Measurements from ENCODE around the gene ATP1B2.
"Not testable (repeated sequence)": the region's sequence is repeated elsewhere in the genome, so short reads cannot be mapped to it uniquely, and the experiment has no call there.

ATP1B2 gene

DNA sequence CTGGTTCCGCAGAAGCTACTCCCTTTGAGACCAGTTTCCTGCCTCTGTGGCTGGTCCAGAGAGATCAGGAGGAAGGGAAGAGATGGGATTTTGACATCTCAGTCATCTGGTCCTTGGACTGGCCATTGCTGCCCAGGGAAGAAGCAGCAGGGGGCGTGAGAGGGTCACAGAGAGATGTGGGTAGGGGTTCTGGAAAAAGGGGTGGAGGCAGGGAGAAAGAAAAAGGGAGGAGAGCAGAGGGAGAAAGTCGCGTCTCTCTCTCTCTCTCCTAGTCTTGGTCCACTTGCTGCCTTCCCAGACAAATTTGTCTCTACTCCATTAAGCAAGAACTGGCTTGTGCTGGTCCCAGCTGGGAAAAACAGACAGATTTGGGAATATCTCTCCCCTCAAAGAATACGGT lies 16.3 kb upstream of the ATP1B2 start:
- DNase-seq (ENCODE audit: low read depth in 2 of 2): no peak

- DNase-seq (ENCODE audit: low read depth in 2 of 2): no peak
Measured at GRCh38 chr17:7636163-7636562, 14.6 kb upstream of the ATP1B2 start.

DNA sequence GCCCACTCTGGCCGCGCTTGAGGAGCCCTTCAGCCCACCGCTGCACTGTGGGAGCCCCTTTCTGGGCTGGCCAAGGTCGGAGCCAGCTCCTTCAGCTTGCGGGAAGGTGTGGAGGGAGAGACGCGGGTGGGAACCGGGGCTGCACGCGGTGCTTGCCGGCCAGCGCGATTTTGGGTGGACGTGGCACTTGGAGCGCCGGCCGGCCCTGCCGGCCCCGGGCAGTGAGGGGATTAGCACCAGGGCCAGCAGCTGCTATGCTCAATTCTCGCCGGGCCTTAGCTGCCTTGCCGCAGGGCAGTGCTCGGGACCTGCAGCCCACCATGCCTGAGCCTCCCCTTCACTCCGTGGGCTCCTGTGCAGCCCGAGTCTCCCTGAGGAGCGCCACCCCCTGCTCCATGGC lies 9.9 kb upstream of the ATP1B2 start:
- no peak for DNase-seq (ENCODE audit: low read depth in 2 of 2)

DNA sequence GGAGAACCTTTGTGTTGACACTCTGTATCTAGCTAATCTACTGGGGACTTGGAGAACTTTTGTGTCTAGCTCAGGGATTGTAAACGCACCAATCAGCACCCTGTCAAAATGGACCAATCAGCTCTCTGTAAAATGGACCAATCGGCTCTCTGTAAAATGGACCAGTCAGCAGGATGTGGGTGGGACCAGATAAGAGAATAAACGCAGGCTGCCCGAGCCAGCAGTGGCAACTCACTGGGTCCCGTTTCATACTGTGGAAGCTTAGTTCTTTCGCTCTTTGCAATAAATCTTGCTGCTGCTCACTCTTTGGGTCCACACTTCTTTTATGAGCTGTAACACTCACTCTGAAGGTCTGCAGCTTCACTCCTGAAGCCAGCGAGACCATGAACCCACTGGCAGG lies 9.1 kb upstream of the ATP1B2 start:
- not testable (repeated sequence) for DNase-seq (ENCODE audit: low read depth in 2 of 2)

DNA sequence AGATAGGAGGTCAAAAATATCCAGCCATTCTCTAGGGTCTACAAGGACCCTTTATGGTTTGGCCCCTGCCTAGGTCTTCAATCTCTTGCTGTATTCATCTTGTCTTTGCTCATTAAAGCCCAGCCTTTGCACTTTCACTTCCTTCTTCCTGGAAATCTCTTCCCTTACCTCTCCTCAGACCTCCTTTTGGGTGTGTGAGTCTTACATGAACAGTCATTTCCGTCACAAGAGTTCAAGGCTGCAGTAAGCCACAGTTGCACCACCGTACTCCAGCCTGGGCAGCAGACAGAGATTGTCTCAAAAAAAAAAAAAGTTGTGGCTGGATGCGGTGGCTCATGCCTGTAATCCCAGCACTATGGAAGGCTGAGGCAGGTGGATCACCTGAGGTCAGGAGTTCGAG lies 6.0 kb upstream of the ATP1B2 start:
- no peak for DNase-seq (ENCODE audit: low read depth in 2 of 2)

DNA sequence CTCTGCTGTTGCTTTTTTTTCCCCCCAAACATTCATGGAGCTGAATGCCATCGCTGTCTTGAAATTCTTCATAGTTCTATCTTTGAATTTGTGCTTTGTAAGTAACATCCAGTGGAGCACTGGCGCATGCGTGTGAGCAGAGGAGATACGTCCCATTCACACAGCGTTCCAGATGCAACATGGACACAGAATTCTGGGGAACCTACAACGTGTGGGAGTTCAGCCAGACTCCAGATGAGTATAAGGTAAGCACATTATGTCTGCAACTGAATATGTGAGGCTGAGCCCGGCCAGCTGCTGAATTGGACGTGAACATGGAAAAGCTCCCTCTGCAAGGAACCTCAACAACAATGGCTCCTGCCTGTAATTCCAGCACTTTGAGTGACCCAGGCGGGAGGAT lies 4.3 kb upstream of the ATP1B2 start:
- no peak for DNase-seq (ENCODE audit: low read depth in 2 of 2)

GRCh38 chr17:7647018-7647417 lies 3.7 kb upstream of the ATP1B2 start:
- DNase-seq (ENCODE audit: low read depth in 2 of 2): no peak

GRCh38 chr17:7651097-7651664 lies 455 bp downstream of the ATP1B2 start:
- no peak for DNase-seq (ENCODE audit: low read depth in 2 of 2)

GRCh38 chr17:7651665-7652387 lies 1.1 kb downstream of the ATP1B2 start:
- DNase-seq (ENCODE audit: low read depth in 2 of 2): no peak

DNA sequence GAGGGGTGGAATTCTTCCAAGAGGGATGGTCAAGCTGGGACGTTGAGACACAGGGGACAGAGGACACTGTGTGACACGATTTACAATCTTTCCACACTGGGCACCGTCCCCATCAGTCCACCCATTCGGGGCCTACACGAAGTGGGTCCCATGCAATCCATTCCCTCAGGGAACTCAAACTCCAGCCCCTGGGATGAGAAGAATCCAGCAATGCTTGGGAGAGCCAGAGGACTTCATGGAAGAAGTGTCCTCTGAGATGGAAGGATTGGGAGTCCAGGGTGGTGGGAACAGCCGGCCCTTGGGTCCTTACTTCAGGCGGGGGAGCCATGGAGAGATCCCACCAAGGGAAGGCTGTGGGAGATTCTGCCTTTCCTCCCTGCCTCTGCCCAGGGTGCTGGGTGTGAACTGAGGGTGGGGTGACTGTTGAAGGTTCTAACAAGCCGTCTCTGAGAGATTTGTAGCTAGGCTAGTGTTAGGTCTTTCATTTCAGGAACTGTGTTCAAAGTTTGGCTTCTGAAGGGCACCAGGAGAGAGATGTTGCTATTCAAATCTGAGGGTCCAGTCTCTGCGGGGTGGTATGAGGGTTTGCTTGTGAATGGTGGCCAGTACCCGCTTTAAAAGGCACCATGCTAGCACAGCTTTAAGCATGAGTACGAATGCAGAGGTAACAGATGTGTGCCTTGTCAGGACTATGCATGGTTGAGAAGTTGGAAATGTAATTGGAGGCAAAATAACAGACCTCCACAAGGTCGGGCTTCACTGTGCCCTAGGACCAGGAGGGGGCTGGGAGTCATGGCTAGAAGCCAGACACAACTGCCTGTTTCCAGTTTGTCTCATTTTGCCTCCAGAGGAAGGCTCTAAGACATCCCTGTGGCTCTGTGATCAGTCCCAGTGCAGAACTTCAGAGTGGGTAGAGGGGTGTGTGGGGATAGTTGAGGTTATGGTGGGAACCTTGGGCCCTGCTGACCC lies 1.9 kb downstream of the ATP1B2 start:
- DNase-seq (ENCODE audit: low read depth in 2 of 2): no peak

DNA sequence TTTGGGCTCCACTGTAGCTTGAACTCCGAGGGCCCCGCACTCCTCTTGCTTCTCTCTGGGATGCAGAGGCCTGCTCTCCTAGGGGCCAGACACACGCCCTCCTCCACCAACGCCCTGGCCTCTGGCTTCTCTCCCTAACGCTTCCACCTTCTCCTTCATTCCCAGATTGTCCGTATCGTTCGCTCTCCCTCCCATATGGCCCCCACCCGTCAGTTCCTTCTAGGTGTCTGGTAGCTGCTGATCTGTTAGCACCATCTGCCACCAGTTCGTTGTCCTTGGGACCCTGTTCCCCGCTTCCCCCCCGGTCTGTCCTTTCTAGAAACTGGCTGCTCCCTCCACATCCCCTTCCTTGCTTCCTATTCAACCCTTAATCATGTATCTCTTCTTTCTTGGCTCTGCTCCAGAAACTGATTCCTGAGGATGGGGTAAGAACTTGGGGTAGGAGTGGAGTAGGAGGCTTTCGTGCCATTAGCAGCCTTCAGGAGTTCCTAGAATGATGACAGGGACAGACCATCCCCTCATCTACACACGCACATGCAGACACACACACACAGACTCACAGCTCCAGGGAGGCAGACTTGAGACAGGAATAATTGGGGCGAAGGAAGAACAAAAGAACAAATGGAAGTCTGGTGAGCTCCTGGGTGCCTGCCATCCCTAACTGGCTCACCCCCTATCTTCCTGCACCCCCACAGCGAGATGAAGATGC lies 4.3 kb downstream of the ATP1B2 start:
- no peak for DNase-seq (ENCODE audit: low read depth in 2 of 2)

GRCh38 chr17:7655541-7655840 lies 4.8 kb downstream of the ATP1B2 start:
- no peak for DNase-seq (ENCODE audit: low read depth in 2 of 2)

DNA sequence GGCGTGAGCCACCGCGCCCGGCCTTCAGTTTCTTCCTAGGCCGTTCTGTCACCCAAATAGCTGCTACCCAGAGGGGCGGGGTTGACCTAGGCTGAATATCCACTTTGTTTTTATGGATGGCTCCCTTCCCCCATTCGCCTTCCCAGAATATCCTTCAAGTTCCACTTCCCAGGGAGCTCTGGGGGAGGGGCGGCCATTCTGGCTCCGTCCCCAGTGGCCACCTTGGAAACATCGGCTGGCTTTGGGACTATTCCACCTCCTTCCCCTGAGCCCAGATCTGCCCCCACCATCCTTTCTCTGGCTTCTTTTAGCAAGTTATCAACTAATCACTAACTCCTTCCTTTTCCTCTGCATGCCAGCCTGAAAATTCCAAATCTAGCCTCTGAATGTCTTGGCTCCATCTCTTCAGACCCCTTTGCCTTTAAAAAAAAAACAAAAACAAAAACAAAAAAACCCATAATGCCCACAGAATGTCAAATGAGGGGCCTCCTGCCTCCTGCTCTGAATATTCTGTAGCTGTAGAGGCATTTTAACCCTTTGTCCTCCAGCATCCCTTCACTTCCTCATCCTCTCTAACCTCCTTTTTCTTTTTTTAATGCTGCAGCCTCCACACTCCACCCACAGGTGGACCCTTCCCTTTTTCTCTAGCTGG lies 6.4 kb downstream of the ATP1B2 start:
- DNase-seq (ENCODE audit: low read depth in 2 of 2): no peak

GRCh38 chr17:7667656-7668406 lies 17.1 kb downstream of the ATP1B2 start:
- DNase-seq (ENCODE audit: low read depth in 2 of 2): no peak

DNA sequence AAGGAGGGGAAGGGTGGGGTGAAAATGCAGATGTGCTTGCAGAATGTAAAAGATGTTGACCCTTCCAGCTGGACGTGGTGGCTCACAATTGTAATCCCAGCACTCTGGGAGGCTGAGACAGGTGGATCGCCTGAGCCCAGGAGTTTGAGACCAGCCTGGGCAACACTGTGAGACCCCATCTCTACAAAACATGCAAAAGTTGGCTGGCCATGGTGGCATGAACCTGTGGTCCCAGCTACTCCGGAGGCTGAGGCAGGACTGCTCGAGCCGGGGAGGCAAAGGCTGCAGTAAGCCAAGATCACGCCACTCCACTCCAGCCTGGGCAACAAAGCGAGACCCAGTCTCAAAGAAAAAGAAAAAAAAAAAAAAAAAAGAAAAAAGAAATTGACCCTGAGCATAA lies 17.8 kb downstream of the ATP1B2 start:
- no peak for DNase-seq (ENCODE audit: low read depth in 2 of 2)

DNA sequence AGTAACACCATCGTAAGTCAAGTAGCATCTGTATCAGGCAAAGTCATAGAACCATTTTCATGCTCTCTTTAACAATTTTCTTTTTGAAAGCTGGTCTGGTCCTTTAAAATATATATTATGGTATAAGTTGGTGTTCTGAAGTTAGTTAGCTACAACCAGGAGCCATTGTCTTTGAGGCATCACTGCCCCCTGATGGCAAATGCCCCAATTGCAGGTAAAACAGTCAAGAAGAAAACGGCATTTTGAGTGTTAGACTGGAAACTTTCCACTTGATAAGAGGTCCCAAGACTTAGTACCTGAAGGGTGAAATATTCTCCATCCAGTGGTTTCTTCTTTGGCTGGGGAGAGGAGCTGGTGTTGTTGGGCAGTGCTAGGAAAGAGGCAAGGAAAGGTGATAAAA lies 22.5 kb downstream of the ATP1B2 start:
- no peak for DNase-seq (ENCODE audit: low read depth in 2 of 2)

DNA sequence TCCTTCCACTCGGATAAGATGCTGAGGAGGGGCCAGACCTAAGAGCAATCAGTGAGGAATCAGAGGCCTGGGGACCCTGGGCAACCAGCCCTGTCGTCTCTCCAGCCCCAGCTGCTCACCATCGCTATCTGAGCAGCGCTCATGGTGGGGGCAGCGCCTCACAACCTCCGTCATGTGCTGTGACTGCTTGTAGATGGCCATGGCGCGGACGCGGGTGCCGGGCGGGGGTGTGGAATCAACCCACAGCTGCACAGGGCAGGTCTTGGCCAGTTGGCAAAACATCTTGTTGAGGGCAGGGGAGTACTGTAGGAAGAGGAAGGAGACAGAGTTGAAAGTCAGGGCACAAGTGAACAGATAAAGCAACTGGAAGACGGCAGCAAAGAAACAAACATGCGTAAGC lies 24.2 kb downstream of the ATP1B2 start:
- DNase-seq (ENCODE audit: low read depth in 2 of 2): no peak

- DNase-seq (ENCODE audit: low read depth in 2 of 2): no peak
Measured at GRCh38 chr17:7676533-7676932, 25.8 kb downstream of the ATP1B2 start.

DNA sequence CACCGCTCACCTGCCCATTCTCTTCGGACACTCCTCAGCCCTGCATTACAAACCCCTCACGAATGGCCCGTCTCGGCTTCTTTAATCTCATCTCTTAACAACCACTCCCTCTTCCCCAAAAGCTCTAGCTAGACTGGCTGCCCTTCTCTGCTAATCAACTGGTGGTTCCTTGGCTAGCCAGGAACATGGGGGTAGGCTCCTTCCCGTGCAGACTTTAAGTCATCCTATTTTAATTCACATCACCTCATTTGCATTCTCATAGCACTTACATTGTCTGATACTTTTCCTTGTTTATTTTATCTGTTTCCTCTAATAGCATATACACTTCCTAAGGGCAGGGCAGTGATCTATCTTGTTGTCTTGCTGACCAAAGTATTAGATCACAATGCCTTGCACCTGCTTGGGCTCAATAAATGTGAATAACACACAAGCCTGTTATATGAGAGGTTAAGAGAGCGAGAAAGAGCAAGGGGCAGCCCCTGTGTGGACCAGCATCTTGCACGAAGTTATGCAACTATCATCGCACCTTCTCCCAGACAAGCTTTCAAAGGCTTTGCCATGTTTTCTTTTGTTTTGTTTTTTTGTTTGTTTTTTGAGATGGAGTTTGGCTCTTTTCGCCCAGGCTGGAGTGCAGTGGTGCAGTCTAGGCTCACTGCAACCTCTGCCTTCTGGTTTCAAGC lies 26.8 kb downstream of the ATP1B2 start:
- DNase-seq (ENCODE audit: low read depth in 2 of 2): no peak

DNA sequence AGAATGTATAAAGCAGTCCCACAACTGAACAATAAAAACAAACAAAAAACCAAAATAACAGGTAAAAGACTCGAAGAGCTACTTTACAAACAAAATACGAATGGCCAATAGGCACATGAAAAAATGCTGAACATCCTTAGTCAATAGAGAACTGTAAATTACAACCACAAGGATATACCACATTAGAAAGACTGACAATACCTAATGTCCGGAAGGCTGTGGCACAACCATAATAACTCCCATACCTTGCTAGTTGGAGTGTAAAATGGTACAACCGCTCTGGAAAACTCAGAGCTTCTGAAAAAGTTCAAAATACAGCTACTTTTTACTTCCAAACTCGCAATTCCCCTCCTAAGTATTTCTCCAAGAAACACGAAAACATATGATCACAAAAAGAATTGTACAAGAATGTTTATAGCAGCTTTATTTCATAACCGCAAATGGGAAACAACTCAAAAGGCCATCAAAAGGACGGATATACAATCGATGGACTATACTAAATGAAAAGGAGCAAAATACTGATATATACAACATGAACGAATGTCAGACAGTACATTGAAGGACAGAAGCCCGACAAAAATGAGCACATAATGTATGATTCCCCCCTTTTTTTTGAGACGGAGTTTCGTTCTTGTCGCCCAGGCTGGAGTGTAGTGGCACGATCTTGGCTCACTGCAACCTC lies 34.3 kb downstream of the ATP1B2 start:
- DNase-seq (ENCODE audit: low read depth in 2 of 2): no peak
